Body of pancreas (tissue), 4 donors: ENCODE results near the gene FBN3.

Experiments
- CTCF ChIP-seq, 7 experiments: fragments of 450-650 bp in 4 of 7; fragments of 200-600 bp in 3 of 7; sonication (generic) in 3 of 7; IDR thresholded peaks; one replicate each; pipeline ENCODE4 v1.5.1; 2016 to 2019; ENCODE audit warnings: antibody characterized with exemption in 7 of 7
- POLR2A ChIP-seq, 3 donors: fragments of 450-650 bp; IDR thresholded peaks; one replicate each; pipeline ENCODE4 v1.6.1; 2016; ENCODE audit warnings: antibody characterized with exemption in 3 of 3, mild to moderate bottlenecking in 2 of 3

GRCh38 chr19:8148088-8148409, 1.3 kb downstream of the FBN3 start:
- TF ChIP-seq POLR2A (IDR thresholded peaks at IDR 0.05): no peak
- no peak for TF ChIP-seq CTCF (IDR thresholded peaks at IDR 0.05)
